Osteoblast (primary cell): ENCODE results near the gene FAP. TPM values are rescaled to one million over a fixed set of nuclear protein-coding genes. Genes with fewer than 3 reads are reported as not detected.

Source experiments
- DNase-seq: peaks from one replicate; pipeline ENCODE4 v3.0.0; 2011; ENCODE audit warnings: low spot score, mixed read lengths; ENCODE audit not compliant: insufficient read length; ENCODE audit errors: missing footprints
- H2AFZ ChIP-seq: 2 replicates; pipeline ENCODE4 v1.6.0; 2011; ENCODE audit warnings: mild to moderate bottlenecking, low read length
- H3K27ac ChIP-seq: 2 replicates; pipeline ENCODE4 v1.5.1; 2011; ENCODE audit warnings: mild to moderate bottlenecking, low read depth, low read length, moderate library complexity
- H3K27me3 ChIP-seq: 2 replicates; pipeline ENCODE4 v1.6.0; 2012; ENCODE audit warnings: mild to moderate bottlenecking, control low read depth, inconsistent platforms, low read length, moderate library complexity; ENCODE audit not compliant: insufficient read depth
- H3K36me3 ChIP-seq: 2 replicates; pipeline ENCODE4 v1.5.1; 2011; ENCODE audit warnings: mild to moderate bottlenecking, low read length, control low read depth, moderate library complexity; ENCODE audit not compliant: insufficient read depth
- H3K4me1 ChIP-seq: 2 replicates; pipeline ENCODE4 v1.5.1; 2011; ENCODE audit warnings: mild to moderate bottlenecking, low read length, control low read depth, moderate library complexity; ENCODE audit not compliant: insufficient read depth
- H3K4me2 ChIP-seq: 2 replicates; pipeline ENCODE4 v1.6.0; 2011; ENCODE audit warnings: mild to moderate bottlenecking, low read length; ENCODE audit not compliant: insufficient read depth
- H3K4me3 ChIP-seq: fragments of 200-600 bp; sonication (generic); 3 replicates; pipeline ENCODE4 v1.5.1; 2012; ENCODE audit warnings: mild to moderate bottlenecking, low read length, inconsistent platforms; ENCODE audit not compliant: insufficient read depth
- H3K79me2 ChIP-seq: 2 replicates; pipeline ENCODE4 v1.6.0; 2012; ENCODE audit warnings: mild to moderate bottlenecking, low read length, control low read depth, inconsistent platforms; ENCODE audit not compliant: insufficient read depth
- H3K9me3 ChIP-seq: 2 replicates; pipeline ENCODE4 v1.5.1; 2011; ENCODE audit warnings: low read depth, low read length, control low read depth
- H4K20me1 ChIP-seq: 2 replicates; pipeline ENCODE4 v1.6.0; 2012; ENCODE audit warnings: mild to moderate bottlenecking, low read length, control low read depth; ENCODE audit not compliant: insufficient read depth
- total RNA-seq: library from RNA; depleted of rRNA; stranded (reverse); fragments of >200 nt; gene quantifications from 2 replicates; pipeline ENCODE4 v1.2.3, GENCODE V29; 2012
- TF ChIP-seq, protein P1 (sequence below): IDR thresholded peaks from 2 replicates; pipeline ENCODE4 v1.5.1; 2011; ENCODE audit warnings: mild to moderate bottlenecking, low read depth, low read length, moderate library complexity; ENCODE audit errors: extremely low read depth

The FAP gene
- total RNA-seq, 1 donor: 464 TPM

DNA sequence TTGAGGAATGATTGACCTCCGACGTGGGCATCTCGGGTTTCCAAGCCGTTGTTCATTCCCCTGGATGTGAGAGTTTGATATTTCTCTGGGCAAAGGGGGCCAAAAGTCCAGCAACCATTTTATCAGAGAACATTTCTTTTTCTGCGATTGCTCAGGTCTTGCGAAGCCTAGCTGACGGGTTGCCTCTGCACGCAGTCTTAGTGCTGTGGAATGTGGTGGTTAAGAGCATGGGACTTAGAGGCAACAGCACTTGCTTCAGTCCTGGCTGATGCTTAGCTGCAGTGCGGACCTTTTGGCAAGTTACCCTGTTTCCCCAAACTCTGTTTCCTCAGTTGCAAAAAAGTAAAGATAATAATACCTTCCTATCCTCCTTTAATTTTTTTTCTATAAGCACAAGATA, 45.0 kb downstream of the FAP start:
- Histone ChIP-seq H3K4me1 (peaks cover 29% of the 10 kb centered on the region), H3K4me3 (no peak overlapping the region), H2AFZ (no peak overlapping the region), H3K9me3 (no peaks in the 10 kb centered on the region), H4K20me1 (peaks cover 7% of the 10 kb centered on the region), H3K36me3 (peaks cover 96% of the 10 kb centered on the region), H3K27ac (peak overlapping the region; percentile 91), H3K27me3 (no peaks in the 10 kb centered on the region), H3K4me2 (no peak overlapping the region), H3K79me2 (peaks cover 2% of the 10 kb centered on the region)
- DNase-seq: no peak
- TF ChIP-seq, protein P1, sequence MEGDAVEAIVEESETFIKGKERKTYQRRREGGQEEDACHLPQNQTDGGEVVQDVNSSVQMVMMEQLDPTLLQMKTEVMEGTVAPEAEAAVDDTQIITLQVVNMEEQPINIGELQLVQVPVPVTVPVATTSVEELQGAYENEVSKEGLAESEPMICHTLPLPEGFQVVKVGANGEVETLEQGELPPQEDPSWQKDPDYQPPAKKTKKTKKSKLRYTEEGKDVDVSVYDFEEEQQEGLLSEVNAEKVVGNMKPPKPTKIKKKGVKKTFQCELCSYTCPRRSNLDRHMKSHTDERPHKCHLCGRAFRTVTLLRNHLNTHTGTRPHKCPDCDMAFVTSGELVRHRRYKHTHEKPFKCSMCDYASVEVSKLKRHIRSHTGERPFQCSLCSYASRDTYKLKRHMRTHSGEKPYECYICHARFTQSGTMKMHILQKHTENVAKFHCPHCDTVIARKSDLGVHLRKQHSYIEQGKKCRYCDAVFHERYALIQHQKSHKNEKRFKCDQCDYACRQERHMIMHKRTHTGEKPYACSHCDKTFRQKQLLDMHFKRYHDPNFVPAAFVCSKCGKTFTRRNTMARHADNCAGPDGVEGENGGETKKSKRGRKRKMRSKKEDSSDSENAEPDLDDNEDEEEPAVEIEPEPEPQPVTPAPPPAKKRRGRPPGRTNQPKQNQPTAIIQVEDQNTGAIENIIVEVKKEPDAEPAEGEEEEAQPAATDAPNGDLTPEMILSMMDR: no peak

DNA sequence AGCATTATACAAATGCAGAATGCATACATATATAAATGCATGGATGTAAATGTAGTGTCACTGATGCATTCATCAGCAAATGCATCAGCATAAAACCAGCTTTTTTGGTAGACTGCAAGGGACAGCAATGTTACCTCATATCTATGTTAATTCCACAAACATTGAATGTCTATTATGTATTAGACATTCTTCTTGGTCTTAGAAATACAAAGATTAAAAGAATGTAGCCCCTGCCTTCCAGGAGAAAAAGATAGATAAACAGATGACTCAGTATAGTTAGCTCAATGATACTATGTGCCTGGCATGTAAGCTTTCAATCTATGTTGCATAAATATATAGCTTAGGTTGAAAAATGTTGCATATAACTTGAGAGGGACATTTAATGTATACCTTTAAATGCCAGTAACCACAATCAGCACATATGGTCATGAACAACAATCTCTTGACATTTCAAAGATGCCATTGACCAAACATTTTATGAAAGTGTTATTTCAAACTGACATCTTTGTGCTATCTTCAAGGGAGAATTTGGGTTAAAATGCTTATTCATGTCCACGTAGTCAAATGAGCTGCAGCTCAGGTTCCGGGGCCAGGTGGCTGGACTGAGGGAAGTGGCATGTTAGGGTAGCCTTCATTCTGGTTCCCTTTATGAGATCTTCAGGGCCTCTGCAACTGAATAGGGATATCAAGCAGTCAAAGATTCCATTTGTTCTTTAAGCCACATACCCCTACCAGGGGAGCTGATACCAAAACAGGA, 46.0 kb downstream of the FAP start:
- peaks cover 2% of the 10 kb centered on the region for H3K79me2 ChIP-seq
- peaks cover 96% of the 10 kb centered on the region for H3K36me3 ChIP-seq
- H3K4me2 ChIP-seq: peak overlapping the region; percentile 52
- H2AFZ ChIP-seq: no peak overlapping the region
- peaks cover 7% of the 10 kb centered on the region for H4K20me1 ChIP-seq
- no peaks in the 10 kb centered on the region for H3K9me3 ChIP-seq
- peak overlapping the region; percentile 91 for H3K27ac ChIP-seq
- TF ChIP-seq, protein P1: no peak
- H3K4me3 ChIP-seq: peak overlapping the region; percentile 30
- DNase-seq: peak; percentile 22
- peaks cover 29% of the 10 kb centered on the region for H3K4me1 ChIP-seq
- H3K27me3 ChIP-seq: no peaks in the 10 kb centered on the region

DNA sequence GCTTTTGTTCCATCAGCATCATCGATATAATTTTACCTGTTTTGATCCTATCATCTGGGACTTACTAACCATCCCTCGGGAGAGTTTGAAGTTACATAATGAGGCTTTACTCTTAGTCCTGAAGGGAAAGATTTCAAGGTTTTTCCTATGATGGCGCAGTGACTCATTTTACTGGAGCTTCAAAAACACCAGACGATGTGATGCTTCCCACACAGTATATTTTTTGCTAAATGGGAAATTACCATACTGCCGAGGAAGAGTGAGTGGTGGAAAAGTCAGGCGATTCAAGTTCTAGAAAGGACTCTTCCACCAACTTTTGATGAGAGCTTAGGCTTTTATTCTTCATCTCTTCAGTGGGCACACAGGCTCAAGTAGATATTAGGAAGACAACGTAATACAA, 46.6 kb downstream of the FAP start:
- TF ChIP-seq, protein P1: no peak
- H3K27ac ChIP-seq: peak overlapping the region; percentile 91
- H3K4me3 ChIP-seq: peak overlapping the region; percentile 30
- H3K36me3 ChIP-seq: peaks cover 96% of the 10 kb centered on the region
- H3K4me1 ChIP-seq: peaks cover 29% of the 10 kb centered on the region
- H3K79me2 ChIP-seq: peaks cover 2% of the 10 kb centered on the region
- DNase-seq: peak; percentile 48
- H3K4me2 ChIP-seq: peak overlapping the region; percentile 52
- H2AFZ ChIP-seq: no peak overlapping the region
- no peaks in the 10 kb centered on the region for H3K27me3 ChIP-seq
- H3K9me3 ChIP-seq: no peaks in the 10 kb centered on the region
- peaks cover 7% of the 10 kb centered on the region for H4K20me1 ChIP-seq

DNA sequence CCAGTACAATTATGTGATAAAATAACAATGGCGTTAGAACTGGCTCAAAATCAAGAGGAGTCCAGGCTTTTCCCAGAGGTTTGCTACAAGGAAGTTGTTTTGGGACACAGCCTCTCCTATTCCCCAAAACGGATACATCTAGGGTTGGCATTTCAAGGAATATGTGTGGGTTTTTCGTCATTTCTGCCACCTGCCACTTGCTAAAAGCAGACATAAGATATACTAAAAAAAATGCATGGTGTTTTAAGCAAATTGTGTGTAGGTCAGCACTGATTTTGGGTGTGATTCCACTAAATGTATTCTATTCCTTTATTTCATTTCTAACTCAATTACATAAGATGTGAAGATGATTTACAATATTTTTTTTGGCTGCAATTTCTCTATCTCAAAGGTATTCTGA, 54.8 kb downstream of the FAP start:
- no peaks in the 10 kb centered on the region for H4K20me1 ChIP-seq
- peaks cover 2% of the 10 kb centered on the region for H3K79me2 ChIP-seq
- TF ChIP-seq, protein P1: no peak
- H3K4me3 ChIP-seq: no peak overlapping the region
- H3K4me2 ChIP-seq: no peak overlapping the region
- H3K27me3 ChIP-seq: no peaks in the 10 kb centered on the region
- no peaks in the 10 kb centered on the region for H3K9me3 ChIP-seq
- no peak for DNase-seq
- no peaks in the 10 kb centered on the region for H3K4me1 ChIP-seq
- no peak overlapping the region for H2AFZ ChIP-seq
- H3K27ac ChIP-seq: no peak overlapping the region
- peaks cover 89% of the 10 kb centered on the region for H3K36me3 ChIP-seq
